NCI-H1417 treated with DMSO at 0.1 percent for 48 hours (cell line): ENCODE data around the gene APOBEC3H.
"Not testable (repeated sequence)": the region's sequence is repeated elsewhere in the genome, so short reads cannot be mapped to it uniquely, and the experiment has no call there.

ENCODE experiments used
- DNase-seq: peaks from one replicate; lab custom pipeline; 2025; lab: John Stamatoyannopoulos, UW

APOBEC3H gene

DNA sequence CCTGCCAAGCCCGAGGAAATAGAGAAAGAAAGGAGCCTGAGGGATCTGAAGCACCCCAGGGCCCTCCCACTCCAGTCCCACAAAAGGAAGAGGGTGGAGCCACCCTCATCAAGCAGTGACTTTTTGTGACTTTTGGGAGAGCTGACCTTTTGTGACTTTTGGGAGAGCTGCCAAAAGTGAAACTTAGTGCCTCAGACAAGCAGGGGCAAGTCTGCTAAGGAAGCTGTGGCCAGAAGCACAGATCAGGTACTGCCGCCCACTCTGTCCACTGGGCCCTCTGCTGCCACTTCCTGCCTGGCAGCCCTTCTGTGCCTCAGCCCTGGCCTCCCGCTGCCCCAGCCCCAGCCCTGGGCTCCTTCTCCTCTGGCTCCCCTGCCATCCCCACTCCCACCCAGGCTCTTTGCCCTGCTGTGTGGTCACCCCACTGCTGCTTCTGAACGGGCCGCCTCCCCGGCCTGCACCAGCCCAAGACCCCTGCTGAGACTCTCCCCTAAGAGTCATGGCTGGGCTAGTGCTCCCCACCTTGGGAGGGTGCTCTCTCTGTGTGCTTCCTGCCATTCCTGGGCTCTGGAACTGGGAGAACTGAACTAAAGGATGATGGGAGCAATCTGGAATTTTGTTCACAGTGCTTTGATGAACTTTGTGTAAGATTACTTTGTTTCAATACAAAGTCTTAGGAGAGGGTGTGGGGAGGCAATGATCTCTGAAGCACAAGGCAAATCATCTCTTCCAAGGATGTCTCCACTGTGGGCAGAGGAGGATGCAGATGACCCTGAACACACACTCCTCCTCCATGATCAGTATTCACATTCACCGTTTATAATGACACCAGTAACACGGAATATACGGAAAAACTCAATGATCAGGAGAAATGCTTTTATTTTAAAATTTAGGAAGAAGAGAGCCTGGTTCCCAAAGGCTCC is at the start of gene APOBEC3H:
Gene APOBEC3H (plus strand): TSS at position 147 of the 923 bp plus-strand sequence. CDS start 3,035 bp downstream, outside the sequence.
- DNase-seq: no peak

DNA sequence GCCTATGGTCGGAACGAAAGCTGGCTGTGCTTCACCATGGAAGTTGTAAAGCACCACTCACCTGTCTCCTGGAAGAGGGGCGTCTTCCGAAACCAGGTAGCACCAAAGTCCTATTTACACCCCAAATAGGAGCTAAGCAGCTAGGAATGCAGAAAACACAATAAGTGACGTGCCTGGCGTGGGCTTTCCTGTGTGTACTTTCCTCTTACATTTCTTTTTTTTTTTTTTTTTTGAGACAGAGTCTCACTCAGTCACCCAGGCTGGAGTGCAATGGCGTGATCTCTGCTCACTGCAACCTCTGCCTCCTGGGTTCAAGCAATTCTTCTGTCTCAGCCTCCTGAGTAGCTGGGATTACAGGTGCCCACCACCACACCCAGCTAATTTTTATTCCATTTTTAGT is 47.6 kb upstream of the APOBEC3H start:
- DNase-seq: not testable (repeated sequence)

DNA sequence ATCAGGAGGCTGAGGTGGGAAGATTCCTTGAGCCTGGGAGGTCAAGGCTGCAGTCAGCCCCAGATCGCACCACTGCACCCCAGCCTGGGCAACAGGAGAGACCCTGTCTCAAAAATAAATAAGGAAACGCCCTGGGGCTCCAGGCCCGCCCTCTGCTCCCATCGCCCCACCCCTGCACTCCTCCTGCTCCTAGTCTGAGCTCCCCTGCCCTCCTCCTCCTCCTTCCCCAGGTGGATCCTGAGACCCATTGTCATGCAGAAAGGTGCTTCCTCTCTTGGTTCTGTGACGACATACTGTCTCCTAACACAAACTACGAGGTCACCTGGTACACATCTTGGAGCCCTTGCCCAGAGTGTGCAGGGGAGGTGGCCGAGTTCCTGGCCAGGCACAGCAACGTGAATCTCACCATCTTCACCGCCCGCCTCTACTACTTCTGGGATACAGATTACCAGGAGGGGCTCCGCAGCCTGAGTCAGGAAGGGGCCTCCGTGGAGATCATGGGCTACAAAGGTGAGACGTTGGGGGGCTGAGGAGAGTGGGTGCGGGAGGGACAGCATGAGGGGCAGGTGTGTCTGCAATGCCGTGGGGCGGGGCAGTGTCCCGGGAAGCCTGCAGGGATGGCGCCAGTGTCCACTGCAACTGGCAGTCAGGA is 45.1 kb upstream of the APOBEC3H start:
- DNase-seq: not testable (repeated sequence)

DNA sequence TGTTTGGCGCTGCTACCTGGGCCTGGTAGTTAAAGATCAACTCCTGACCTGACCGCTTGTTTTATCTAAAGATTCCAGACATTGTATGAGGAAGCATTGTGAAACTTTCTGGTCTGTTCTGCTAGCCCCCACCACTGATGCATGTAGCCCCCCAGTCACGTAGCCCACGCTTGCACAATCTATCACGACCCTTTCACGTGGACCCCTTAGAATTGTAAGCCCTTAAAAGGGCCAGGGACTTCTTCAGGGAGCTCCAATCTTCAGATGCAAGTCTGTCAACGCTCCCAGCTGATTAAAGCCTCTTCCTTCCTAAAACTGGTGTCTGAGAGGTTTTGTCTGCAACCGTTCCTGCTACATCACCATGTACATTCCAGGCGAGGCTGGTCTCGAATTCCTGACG is 41.4 kb upstream of the APOBEC3H start:
- no peak for DNase-seq

DNA sequence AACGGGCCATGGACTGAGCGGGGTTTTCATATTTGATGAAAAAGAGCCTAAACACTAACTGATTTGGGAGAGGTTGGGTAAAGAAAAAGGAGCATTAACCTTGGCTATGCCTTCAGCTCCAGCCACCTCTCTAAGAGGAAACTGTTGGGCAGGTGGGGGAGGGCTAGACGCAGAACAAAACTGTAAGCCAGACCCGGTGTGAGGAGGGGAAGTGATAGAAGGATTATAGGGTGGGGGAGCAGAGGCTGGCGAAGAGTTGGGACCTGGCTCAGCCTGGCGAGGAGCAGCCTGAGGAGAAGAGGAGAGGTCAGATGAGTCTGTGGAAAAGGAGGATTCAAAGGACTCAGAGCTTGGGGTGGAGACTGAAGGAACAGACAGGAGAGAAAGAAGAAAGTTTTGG is 35.8 kb upstream of the APOBEC3H start:
- DNase-seq: not testable (repeated sequence)

DNA sequence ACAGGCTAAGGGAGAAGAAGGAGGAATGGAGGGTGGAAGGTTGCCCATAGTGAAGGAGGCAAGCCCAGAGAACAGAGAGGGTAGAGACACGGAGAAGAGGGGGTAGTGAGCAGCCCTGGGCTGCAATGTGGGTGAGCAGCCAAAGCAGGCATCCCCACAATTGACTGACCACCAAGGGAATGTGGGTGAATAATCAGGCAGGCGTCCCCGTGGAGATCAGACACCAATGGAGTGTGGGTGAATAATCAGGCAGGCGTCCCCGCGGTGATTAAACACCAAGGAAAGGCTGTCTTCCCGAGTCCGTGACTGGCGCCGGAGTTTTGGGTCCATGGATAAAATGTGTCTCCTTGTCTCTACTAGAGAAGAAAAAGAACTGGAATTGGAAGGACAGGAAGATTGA is 35.1 kb upstream of the APOBEC3H start:
- not testable (repeated sequence) for DNase-seq

DNA sequence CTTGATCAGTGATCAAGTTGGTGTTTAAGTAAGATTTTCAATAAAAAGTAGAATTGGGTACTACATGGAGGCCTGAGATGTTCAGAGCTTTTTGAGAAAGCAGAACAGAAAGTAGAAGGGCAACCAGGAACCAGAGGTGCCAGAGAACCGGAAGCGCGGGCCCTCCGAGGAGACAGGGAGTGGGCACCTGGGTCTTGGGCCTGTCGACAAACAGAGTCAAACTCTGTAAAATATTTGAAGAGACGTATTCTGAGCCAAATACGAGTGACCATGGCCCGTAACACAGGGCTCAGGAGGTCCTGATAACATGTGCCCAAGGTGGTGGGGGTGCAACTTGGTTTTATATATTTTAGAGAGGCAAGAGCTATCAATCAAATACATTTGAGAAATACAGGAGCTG is 33.1 kb upstream of the APOBEC3H start:
- not testable (repeated sequence) for DNase-seq

DNA sequence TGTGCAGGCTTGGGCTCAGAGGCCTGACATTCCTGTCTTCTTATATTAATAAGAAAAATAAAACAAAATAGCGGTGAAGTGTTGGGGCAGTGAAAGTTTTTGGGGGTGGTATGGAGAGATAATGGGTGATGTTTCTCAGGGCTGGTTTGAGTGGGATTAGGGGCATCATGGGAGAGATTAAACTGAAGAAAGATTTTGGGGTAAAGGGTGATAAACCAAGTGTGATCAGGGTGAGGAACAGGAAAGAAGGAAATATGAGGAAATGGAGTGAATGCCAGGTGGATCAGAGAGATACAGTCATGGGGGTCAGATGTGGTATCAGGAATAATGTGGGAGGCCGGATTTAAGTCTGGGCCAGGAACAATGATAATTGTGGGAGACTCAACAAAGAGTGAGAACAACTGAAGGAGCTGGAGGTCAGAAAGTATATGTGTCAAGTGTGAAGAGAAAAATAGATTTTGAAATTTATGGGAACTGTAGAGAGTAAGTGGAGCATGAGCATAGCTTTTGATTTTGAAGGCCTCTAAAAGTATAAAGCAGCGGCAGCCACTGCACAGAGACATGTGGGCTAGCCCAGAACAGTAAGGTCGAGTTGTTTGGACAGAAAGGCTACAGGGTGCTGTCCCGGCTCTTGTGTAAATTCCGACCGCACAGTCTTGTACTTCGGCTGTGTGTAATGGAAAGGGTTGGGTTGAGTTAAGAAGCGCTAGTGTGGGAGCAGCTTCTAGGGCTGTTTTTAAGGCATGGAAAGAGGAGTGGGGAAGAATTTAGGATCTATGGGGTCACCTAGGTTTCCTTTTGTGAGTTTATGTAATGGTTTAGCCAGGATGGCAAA is 30.4 kb upstream of the APOBEC3H start:
- not testable (repeated sequence) for DNase-seq

DNA sequence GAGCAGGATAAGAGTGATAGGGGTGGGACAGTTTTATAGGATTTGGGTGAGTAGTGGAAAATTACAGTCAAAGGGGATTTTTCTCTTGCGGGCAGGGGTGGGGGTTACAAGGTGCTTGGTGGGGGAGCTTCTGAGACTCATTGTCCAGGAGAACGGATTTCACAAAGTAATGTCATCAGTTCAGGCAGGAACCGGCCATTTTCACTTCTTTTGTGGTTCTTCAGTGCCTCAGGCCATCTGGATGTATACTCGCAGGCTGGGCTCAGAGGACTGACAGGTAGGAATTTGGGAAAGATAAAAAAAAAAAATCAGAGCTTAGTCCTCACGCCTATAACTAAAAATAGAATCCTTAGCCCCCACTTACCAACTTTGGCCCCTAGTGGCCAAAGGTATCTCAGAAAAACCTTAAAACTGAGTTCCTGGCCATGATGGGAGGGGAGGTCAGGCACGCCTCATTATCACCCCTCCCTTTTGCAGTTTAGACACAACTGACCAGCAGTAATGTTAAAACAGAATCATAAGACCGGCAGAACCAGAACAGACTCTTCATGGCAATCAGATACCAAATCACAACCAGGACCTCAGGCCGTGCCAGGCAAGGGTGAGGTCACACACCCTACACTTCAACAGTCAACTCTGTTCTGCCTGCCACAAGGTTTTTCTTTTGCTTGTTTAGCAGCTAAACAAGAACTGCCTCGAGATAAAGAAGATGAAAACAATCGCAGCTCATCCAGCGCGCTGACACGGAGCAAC is 28.8 kb upstream of the APOBEC3H start:
- no peak for DNase-seq

DNA sequence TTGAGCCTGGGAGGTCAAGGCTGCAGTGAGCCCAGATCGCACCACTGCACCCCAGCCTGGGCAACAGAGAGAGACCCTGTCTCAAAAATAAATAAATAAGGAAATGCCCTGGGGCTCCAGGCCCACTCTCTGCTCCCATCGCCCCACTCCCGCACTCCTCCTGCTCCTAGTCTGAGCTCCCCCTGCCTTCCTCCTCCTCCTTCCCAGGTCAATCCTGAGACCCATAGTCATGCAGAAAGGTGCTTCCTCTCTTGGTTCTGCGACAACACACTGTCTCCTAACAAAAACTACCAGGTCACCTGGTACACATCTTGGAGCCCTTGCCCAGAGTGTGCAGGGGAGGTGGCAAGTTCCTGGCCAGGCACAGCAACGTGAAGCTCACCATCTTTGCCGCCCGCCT is 26.9 kb upstream of the APOBEC3H start:
- DNase-seq: no peak

DNA sequence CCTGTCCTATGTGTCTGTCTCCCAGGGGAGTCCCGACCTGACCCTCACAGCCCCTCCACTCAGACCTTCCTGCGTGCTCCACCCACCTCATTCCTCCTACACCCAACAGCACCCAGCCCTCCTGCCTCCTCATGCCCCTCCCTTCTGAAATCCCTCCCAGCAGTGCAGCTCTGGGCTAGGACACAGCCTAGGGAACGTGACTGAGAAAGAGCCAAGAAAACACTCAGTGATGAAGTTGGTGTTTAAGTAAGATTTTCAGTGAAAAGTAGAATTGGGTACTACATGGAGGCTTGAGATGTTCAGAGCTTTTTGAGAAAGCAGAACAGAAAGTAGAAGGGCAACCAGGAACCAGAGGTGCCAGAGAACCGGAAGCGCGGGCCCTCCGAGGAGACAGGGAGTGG is 24.5 kb upstream of the APOBEC3H start:
- not testable (repeated sequence) for DNase-seq

DNA sequence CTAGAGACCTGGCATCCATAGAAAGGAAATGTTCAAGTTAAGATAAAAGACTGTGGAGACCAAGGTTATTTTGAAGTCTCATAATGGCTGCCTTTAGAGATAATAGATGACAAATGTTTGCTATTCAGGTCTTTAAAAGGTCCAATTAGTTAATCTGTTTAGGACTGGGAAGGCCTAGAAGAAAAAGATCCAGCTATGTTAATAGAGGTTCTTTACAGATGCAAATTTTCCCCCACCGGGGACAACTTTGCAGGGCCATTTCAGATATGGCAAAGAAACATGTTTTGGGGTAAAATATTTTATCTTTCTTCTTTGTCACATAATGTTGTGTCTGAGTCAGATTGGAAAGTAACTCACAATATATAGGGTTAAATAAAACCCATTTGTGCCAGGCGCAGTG is 23.1 kb upstream of the APOBEC3H start:
- no peak for DNase-seq

DNA sequence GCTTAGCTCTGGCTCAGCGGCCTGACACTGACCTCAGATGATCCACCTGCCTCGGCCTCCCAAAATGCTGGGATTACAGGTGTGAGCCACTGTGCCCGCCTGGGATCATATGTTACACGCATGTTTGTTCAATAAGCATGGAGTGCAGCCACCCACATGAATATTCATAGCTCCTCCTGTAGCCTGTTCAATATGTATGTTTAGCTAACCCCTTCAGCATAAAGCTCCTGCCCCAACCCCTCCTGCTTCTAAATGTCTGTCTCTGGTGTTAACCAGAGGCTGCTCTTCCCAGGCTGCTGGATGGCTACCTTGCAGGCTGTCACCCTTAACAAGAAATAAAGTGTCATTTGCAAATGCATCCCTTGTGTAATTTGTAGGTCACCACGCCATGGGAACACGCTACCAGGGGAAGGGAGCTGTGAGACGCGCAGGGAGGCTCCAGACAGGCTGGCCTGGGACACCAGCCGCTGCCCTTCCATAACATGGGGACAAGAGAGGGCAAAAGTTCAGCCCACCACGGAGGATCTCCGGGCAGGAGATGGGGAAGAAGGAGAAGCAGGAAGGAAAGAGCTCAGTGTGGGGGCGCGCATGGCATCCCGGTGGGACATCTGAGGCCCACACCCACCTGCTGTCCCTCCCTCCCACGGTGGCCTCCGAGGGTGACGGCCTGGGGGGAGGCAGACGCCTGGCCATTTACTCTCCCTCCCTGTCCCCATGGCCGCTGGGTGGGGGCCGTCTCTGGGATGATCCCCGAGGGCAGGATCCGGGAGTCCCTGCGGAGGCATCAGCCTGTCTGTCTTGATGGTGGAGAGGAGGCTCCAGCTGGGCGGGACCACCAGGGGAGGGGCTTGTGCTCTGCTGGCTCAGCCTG is 20.7 kb upstream of the APOBEC3H start:
- DNase-seq: not testable (repeated sequence)

DNA sequence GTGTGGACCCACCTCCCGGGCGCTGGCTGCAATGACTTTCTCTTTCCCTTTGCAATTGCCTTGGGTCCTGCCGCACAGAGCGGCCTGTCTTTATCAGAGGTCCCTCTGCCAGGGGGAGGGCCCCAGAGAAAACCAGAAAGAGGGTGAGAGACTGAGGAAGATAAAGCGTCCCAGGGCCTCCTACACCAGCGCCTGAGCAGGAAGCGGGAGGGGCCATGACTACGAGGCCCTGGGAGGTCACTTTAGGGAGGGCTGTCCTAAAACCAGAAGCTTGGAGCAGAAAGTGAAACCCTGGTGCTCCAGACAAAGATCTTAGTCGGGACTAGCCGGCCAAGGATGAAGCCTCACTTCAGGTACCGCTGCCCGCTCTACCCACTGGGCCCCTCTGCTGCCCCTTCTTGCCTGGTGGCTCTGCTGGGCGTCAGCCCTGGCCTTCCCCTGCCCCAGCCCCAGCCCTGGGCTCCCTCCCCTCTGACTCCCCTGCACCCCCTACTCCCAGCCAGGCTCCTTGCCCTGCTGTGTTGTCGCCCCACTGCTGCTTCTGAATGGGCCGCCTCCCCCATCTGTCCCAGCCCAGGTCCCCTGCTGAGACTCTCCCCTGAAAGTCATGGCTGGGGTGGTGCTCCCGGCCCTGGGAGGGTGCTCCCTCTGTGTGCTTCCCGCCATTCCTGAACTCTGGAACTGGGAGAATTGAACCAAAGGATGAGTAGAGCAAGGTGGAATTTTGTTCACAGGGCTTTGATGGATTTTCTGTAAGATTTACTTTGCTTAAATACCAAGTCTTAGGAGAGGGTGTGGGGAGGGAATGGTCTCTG is 19.8 kb upstream of the APOBEC3H start, which contains the start of gene APOBEC3G:
Gene APOBEC3G (plus strand): TSS at position 250 of the 815 bp plus-strand sequence. CDS start 87 bp downstream, at position 337.
- DNase-seq: not testable (repeated sequence)

DNA sequence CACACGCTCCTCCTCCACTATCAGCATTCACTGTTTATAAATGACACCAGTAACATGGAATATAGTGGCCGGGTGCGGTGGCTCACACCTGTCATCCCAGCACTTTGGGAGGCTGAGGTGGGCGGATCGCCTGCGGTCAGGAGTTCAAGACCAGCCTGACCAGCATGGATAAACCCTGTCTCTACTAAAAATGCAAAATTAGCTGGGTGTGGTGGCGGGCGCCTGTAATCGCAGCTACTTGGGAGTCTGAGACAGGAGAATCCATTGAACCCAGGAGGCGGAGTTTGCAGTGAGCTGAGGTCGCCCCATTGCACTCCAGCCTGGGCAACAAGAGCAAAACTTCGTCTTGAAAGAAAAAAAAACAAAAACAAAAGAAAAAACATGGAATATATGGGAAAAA is 19.1 kb upstream of the APOBEC3H start:
- not testable (repeated sequence) for DNase-seq

DNA sequence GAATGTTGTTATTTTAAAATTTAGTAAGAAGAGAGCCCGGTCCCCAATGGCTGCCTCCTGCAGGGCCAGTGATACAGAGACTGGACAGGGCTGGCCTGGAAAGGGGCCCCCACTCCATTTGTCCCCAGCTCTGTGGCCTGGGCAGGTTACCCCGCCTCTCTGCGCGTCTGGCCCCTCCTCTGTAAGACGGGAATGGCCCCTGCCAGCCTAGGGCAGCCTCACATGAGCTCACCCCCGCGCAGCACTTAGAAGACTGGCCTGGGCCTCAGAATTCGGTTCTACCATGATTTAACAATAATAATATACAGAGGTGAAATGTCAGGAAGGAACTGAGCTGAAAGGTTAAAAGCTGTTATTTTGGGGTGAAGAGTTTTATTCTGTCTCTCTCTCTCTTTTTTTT is 18.7 kb upstream of the APOBEC3H start:
- no peak for DNase-seq

DNA sequence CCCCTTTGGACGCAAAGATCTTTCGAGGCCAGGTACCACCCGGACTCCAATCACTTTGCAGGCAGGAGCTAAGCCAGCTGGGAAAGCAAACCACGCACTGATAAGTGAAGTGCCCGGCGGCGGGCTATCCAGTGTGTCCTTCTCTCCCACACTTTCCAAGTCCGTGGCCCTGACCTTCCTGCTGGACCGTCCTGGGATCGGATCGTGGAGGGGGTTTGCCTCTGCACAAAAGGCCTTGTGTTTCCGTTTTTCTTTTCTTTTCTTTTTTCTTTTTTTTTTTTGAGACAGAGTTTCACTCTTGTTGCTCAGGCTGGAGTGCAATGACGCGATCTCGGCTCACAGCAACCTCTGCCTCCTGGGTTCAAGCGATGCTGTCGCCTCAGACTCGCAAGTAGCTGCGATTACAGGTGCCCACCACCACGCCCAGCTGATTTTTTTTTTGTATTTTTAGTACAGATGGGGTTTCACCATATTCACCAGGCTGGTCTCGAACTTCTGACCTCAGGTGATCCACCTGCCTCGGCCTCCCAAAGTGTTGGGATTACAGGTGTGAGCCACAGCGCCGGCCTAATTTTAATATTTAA is 17.9 kb upstream of the APOBEC3H start:
- DNase-seq: not testable (repeated sequence)

DNA sequence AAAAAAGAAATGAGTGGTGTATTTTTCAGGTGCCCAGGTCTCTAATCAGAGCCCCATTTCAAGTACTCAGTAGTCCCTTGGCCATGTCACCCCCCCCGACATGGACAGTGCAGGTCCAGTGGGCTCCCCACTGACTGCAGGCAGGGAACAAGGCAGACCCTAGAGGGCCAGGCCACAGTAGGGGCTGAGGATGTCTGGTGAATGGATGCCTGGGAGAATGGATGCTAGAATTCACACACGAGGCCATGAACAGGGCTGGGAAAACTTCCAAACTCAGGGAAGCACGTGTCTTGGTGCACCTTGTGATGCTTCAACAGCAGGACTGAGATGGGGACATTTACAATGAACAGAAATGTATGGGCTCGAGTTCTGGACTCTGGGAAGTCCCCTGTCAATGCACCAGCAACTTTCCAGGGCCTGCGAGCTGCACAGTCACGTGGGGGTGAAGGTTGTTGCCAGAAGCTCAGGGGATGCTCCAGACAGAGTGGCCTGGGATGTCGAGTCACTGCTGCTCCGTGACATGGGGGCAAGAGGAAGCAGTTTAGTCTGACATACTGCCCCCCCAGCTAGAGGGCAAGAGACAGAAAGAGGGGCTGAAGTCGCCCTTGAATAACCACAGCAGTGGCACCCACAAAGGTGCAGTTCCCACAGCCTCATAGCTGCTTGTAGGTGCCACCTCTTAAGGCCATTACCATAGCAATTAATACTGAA is 16.8 kb upstream of the APOBEC3H start:
- DNase-seq: no peak
